Measurements from ENCODE around the gene PSME2.

- no peak for TF ChIP-seq CTCF (IDR thresholded peaks at IDR 0.05; ENCODE audit: poor library complexity)
- no peak for TF ChIP-seq EZH2 (IDR thresholded peaks at IDR 0.05; ENCODE audit: borderline replicate concordance)
- TF ChIP-seq EZH2phosphoT487 (IDR thresholded peaks at IDR 0.05; ENCODE audit: low read depth, severe bottlenecking, unreplicated experiment), result no peak
Measured at GRCh38 chr14:24115422-24116127, 30.8 kb downstream of the PSME2 start.

All from hepatocyte (in vitro differentiated cells).